ENCODE results near the gene TRPM3.

Gene TRPM3

GRCh38 chr9:70496244-70496643 lies 625.2 kb downstream of the TRPM3 start:
- no peak for TF ChIP-seq CTCF (IDR thresholded peaks at IDR 0.05; ENCODE audit: extremely low read depth, missing control alignments)
- no peak for DNase-seq (ENCODE audit: low spot score)

GRCh38 chr9:70495514-70495913 lies 625.9 kb downstream of the TRPM3 start:
- no peak for DNase-seq (ENCODE audit: low spot score)
- TF ChIP-seq CTCF (IDR thresholded peaks at IDR 0.05; ENCODE audit: extremely low read depth, missing control alignments) = no peak

GRCh38 chr9:70494221-70494620 lies 627.2 kb downstream of the TRPM3 start:
- no peak for TF ChIP-seq CTCF (IDR thresholded peaks at IDR 0.05; ENCODE audit: extremely low read depth, missing control alignments)
- DNase-seq (ENCODE audit: low spot score) = no peak

GRCh38 chr9:70493029-70493428 lies 628.4 kb downstream of the TRPM3 start:
- TF ChIP-seq CTCF (IDR thresholded peaks at IDR 0.05; ENCODE audit: extremely low read depth, missing control alignments) = no peak
- no peak for DNase-seq (ENCODE audit: low spot score)

GRCh38 chr9:70492319-70492777 lies 629.1 kb downstream of the TRPM3 start:
- DNase-seq (ENCODE audit: low spot score) = no peak
- no peak for TF ChIP-seq CTCF (IDR thresholded peaks at IDR 0.05; ENCODE audit: extremely low read depth, missing control alignments)

GRCh38 chr9:70491426-70492318 lies 629.7 kb downstream of the TRPM3 start:
- no peak for TF ChIP-seq CTCF (IDR thresholded peaks at IDR 0.05; ENCODE audit: extremely low read depth, missing control alignments)
- no peak for DNase-seq (ENCODE audit: low spot score)

- no peak for TF ChIP-seq CTCF (IDR thresholded peaks at IDR 0.05; ENCODE audit: extremely low read depth, missing control alignments)
- DNase-seq (ENCODE audit: low spot score) = no peak
These were observed 630.9 kb downstream of the TRPM3 start for GRCh38 chr9:70490478-70490877.

All from GM20000 (cell line).